ENCODE results near the gene PERP.

PERP gene

DNA sequence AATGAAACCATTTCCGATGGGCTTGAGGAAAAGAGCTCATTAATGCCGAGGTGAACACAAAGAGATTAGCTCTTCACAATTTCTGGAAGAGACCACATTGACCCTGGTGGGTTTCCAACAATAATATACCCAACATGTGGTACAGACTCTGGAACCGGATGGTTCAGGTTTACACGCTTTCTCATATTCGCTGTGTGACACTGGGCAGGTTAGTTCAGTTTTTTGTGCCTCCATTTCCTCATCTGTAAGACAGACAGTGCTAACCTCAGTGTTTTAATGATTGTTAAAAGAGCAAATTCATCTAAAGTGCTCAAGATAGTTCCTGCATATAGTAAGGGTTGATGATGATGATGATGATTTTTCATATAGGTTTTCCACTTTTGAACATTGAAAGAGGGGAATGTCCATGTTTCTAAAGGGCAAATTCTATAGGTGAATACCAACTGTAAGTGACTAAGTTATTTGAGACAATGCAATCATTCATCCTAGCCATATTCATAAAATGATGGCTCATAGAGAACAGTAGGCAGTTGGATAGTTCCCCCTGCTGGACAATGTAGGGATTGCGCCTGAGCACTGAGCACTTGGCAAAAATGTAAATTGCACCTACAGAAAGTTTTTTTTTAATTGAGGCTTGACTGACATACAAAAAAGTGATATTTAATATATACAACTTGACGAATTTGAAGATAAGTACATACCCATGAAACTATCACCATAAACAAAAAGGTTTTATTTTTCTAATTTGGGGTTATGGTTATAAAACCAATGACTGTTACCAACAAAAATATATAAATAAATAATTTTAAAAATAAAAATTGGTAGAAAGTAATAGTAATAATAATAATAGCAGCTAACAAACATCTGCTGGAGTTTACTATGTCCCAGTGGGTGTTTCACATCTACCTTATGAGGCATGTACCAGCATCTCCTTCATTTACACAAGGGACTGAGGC lies 2.1 kb upstream of the PERP start (continued):
- TF ChIP-seq, protein P1, sequence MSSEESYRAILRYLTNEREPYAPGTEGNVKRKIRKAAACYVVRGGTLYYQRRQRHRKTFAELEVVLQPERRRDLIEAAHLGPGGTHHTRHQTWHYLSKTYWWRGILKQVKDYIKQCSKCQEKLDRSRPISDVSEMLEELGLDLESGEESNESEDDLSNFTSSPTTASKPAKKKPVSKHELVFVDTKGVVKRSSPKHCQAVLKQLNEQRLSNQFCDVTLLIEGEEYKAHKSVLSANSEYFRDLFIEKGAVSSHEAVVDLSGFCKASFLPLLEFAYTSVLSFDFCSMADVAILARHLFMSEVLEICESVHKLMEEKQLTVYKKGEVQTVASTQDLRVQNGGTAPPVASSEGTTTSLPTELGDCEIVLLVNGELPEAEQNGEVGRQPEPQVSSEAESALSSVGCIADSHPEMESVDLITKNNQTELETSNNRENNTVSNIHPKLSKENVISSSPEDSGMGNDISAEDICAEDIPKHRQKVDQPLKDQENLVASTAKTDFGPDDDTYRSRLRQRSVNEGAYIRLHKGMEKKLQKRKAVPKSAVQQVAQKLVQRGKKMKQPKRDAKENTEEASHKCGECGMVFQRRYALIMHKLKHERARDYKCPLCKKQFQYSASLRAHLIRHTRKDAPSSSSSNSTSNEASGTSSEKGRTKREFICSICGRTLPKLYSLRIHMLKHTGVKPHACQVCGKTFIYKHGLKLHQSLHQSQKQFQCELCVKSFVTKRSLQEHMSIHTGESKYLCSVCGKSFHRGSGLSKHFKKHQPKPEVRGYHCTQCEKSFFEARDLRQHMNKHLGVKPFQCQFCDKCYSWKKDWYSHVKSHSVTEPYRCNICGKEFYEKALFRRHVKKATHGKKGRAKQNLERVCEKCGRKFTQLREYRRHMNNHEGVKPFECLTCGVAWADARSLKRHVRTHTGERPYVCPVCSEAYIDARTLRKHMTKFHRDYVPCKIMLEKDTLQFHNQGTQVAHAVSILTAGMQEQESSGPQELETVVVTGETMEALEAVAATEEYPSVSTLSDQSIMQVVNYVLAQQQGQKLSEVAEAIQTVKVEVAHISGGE (tag by site-specific recombination; conservative IDR thresholded peaks at IDR 0.05; ENCODE audit: low read depth): no peak
- TF ChIP-seq, protein P2, sequence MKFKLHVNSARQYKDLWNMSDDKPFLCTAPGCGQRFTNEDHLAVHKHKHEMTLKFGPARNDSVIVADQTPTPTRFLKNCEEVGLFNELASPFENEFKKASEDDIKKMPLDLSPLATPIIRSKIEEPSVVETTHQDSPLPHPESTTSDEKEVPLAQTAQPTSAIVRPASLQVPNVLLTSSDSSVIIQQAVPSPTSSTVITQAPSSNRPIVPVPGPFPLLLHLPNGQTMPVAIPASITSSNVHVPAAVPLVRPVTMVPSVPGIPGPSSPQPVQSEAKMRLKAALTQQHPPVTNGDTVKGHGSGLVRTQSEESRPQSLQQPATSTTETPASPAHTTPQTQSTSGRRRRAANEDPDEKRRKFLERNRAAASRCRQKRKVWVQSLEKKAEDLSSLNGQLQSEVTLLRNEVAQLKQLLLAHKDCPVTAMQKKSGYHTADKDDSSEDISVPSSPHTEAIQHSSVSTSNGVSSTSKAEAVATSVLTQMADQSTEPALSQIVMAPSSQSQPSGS (tag by site-specific recombination; IDR thresholded peaks at IDR 0.05; ENCODE audit: low read depth): no peak
- TF ChIP-seq ZNF184 (tag by site-specific recombination; IDR thresholded peaks at IDR 0.05) (peak; percentile 69; the same call in 1 of the 2 replicates), FEZF1 (tag by site-specific recombination; IDR thresholded peaks at IDR 0.05) (peak; percentile 56; the same call in 1 of the 2 replicates), ZNF302 (tag by site-specific recombination; IDR thresholded peaks at IDR 0.05; ENCODE audit: low read depth) (no peak), KLF7 (tag by site-specific recombination; IDR thresholded peaks at IDR 0.05; ENCODE audit: borderline replicate concordance) (no peak), ZNF701 (tag by site-specific recombination; IDR thresholded peaks at IDR 0.05) (no peak), TRIM28 (IDR thresholded peaks at IDR 0.05; ENCODE audit: borderline replicate concordance, low read length) (no peak), SALL2 (tag by site-specific recombination; IDR thresholded peaks at IDR 0.05; ENCODE audit: borderline replicate concordance) (no peak), ZEB2 (tag by site-specific recombination; IDR thresholded peaks at IDR 0.05) (peak; percentile 75; the same call in 1 of the 2 replicates), ZNF426 (tag by site-specific recombination; IDR thresholded peaks at IDR 0.05) (no peak), KLF8 (tag by site-specific recombination; IDR thresholded peaks at IDR 0.05) (no peak), ZNF155 (tag by site-specific recombination; IDR thresholded peaks at IDR 0.05) (no peak), ZNF10 (tag by site-specific recombination; IDR thresholded peaks at IDR 0.05) (no peak), ZSCAN30 (tag by site-specific recombination; IDR thresholded peaks at IDR 0.05) (0 out of 2 replicates have a peak, but pooled peaks have one; percentile 42), ZNF175 (tag by site-specific recombination; IDR thresholded peaks at IDR 0.05) (no peak), ZNF626 (tag by site-specific recombination; IDR thresholded peaks at IDR 0.05) (no peak), ZNF366 (tag by site-specific recombination; conservative IDR thresholded peaks at IDR 0.05) (0 out of 2 replicates have a peak, but pooled peaks have one; percentile 24)
- TF ChIP-seq, protein P3, sequence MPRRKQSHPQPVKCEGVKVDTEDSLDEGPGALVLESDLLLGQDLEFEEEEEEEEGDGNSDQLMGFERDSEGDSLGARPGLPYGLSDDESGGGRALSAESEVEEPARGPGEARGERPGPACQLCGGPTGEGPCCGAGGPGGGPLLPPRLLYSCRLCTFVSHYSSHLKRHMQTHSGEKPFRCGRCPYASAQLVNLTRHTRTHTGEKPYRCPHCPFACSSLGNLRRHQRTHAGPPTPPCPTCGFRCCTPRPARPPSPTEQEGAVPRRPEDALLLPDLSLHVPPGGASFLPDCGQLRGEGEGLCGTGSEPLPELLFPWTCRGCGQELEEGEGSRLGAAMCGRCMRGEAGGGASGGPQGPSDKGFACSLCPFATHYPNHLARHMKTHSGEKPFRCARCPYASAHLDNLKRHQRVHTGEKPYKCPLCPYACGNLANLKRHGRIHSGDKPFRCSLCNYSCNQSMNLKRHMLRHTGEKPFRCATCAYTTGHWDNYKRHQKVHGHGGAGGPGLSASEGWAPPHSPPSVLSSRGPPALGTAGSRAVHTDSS (tag by site-specific recombination; IDR thresholded peaks at IDR 0.05): peak; percentile 83
- TF ChIP-seq, protein P4, sequence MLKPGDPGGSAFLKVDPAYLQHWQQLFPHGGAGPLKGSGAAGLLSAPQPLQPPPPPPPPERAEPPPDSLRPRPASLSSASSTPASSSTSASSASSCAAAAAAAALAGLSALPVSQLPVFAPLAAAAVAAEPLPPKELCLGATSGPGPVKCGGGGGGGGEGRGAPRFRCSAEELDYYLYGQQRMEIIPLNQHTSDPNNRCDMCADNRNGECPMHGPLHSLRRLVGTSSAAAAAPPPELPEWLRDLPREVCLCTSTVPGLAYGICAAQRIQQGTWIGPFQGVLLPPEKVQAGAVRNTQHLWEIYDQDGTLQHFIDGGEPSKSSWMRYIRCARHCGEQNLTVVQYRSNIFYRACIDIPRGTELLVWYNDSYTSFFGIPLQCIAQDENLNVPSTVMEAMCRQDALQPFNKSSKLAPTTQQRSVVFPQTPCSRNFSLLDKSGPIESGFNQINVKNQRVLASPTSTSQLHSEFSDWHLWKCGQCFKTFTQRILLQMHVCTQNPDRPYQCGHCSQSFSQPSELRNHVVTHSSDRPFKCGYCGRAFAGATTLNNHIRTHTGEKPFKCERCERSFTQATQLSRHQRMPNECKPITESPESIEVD (tag by site-specific recombination; IDR thresholded peaks at IDR 0.05): 0 out of 2 replicates have a peak, but pooled peaks have one; percentile 35
- TF ChIP-seq, protein P5, sequence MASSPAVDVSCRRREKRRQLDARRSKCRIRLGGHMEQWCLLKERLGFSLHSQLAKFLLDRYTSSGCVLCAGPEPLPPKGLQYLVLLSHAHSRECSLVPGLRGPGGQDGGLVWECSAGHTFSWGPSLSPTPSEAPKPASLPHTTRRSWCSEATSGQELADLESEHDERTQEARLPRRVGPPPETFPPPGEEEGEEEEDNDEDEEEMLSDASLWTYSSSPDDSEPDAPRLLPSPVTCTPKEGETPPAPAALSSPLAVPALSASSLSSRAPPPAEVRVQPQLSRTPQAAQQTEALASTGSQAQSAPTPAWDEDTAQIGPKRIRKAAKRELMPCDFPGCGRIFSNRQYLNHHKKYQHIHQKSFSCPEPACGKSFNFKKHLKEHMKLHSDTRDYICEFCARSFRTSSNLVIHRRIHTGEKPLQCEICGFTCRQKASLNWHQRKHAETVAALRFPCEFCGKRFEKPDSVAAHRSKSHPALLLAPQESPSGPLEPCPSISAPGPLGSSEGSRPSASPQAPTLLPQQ (tag by site-specific recombination; IDR thresholded peaks at IDR 0.05): 0 out of 2 replicates have a peak, but pooled peaks have one; percentile 30
- TF ChIP-seq, protein P6, sequence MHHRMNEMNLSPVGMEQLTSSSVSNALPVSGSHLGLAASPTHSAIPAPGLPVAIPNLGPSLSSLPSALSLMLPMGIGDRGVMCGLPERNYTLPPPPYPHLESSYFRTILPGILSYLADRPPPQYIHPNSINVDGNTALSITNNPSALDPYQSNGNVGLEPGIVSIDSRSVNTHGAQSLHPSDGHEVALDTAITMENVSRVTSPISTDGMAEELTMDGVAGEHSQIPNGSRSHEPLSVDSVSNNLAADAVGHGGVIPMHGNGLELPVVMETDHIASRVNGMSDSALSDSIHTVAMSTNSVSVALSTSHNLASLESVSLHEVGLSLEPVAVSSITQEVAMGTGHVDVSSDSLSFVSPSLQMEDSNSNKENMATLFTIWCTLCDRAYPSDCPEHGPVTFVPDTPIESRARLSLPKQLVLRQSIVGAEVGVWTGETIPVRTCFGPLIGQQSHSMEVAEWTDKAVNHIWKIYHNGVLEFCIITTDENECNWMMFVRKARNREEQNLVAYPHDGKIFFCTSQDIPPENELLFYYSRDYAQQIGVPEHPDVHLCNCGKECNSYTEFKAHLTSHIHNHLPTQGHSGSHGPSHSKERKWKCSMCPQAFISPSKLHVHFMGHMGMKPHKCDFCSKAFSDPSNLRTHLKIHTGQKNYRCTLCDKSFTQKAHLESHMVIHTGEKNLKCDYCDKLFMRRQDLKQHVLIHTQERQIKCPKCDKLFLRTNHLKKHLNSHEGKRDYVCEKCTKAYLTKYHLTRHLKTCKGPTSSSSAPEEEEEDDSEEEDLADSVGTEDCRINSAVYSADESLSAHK (tag by site-specific recombination; IDR thresholded peaks at IDR 0.05): no peak
- TF ChIP-seq, protein P7, sequence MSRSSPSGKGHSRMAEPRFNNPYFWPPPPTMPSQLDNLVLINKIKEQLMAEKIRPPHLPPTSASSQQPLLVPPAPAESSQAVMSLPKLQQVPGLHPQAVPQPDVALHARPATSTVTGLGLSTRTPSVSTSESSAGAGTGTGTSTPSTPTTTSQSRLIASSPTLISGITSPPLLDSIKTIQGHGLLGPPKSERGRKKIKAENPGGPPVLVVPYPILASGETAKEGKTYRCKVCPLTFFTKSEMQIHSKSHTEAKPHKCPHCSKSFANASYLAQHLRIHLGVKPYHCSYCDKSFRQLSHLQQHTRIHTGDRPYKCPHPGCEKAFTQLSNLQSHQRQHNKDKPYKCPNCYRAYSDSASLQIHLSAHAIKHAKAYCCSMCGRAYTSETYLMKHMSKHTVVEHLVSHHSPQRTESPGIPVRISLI (tag by site-specific recombination; IDR thresholded peaks at IDR 0.05): no peak

Measured in HEK293 (cell line).